IPS-NIHi7 (cell line): ENCODE results near the gene RXRG.

Experiments used
- DNase-seq: peaks from one replicate; pipeline ENCODE4 v3.0.0; 2012; ENCODE audit warnings: mixed read lengths; ENCODE audit errors: extremely low spot score

Gene RXRG

GRCh38 chr1:165409657-165410358 lies 35.1 kb downstream of the RXRG start:
- no peak for DNase-seq

GRCh38 chr1:165408518-165408917 lies 36.4 kb downstream of the RXRG start:
- DNase-seq = peak; percentile 80

GRCh38 chr1:165407398-165407797 lies 37.5 kb downstream of the RXRG start:
- DNase-seq = no peak

GRCh38 chr1:165403835-165404482 lies 41.0 kb downstream of the RXRG start:
- DNase-seq = peak; percentile 75

GRCh38 chr1:165402517-165403111 lies 42.3 kb downstream of the RXRG start:
- DNase-seq = no peak

GRCh38 chr1:165397944-165398343 lies 47.0 kb downstream of the RXRG start:
- DNase-seq = peak; percentile 68

GRCh38 chr1:165395901-165396300 lies 49.0 kb downstream of the RXRG start:
- no peak for DNase-seq

- no peak for DNase-seq
Measured at GRCh38 chr1:165395478-165395877, 49.4 kb downstream of the RXRG start.

GRCh38 chr1:165392634-165393571 lies 52.0 kb downstream of the RXRG start:
- DNase-seq = peak; percentile 91

- no peak for DNase-seq
Measured at GRCh38 chr1:165389609-165390008, 55.3 kb downstream of the RXRG start.

GRCh38 chr1:165387961-165388360 lies 57.0 kb downstream of the RXRG start:
- no peak for DNase-seq

GRCh38 chr1:165387505-165387904 lies 57.4 kb downstream of the RXRG start:
- DNase-seq = no peak

- no peak for DNase-seq
Measured at GRCh38 chr1:165383599-165384405, 61.1 kb downstream of the RXRG start.

- peak; percentile 28 for DNase-seq
Measured at GRCh38 chr1:165383067-165383466, 61.9 kb downstream of the RXRG start.

- DNase-seq = no peak
Measured at GRCh38 chr1:165381745-165382505, 63.0 kb downstream of the RXRG start.

GRCh38 chr1:165376811-165377311 lies 68.1 kb downstream of the RXRG start:
- no peak for DNase-seq

- peak; percentile 82 for DNase-seq
Measured at GRCh38 chr1:165376041-165376810, 68.7 kb downstream of the RXRG start.

GRCh38 chr1:165375623-165376022 lies 69.3 kb downstream of the RXRG start:
- DNase-seq = no peak

- no peak for DNase-seq
Measured at GRCh38 chr1:165371588-165372225, 73.2 kb downstream of the RXRG start.
